DMS114 treated with DMSO at 0.1 percent for 48 hours (cell line): ENCODE measurements around the gene CD8A.
"Not testable (repeated sequence)": the region's sequence is repeated elsewhere in the genome, so short reads cannot be mapped to it uniquely, and the experiment has no call there.

Experiments used
- DNase-seq: peaks from one replicate; lab custom pipeline; 2025; ENCODE audit not compliant: unreplicated experiment; lab: John Stamatoyannopoulos, UW

Gene CD8A

DNA sequence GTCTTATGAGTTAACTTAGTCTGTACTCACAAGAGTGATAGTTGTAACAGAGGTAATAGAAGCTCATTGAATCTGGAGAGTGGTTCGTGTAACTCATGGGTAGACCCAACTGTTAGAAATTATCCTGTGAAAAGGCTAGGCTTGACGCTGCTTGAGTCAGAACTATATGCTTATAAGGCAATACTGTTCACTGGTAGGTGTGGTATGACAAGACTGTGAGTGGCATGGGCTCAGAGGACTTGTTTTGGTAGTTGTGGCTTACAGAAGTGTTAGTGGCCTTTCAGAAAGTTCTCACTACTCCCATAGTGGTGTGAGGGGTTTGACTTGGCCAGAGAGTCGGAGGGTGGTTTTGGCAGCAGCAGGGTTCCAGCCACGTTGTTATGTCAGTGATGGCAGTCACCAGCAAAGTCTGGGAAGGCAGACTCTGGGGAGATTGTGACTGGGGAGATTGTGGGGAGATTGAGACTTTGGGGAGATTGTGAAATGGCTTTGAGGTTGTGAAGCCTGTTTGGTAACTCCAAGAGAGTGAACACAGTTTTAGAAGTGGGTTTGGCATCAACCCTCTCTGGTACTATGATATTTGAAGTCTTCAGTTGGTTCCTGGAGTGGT, 48.7 kb downstream of the CD8A start:
- not testable (repeated sequence) for DNase-seq

DNA sequence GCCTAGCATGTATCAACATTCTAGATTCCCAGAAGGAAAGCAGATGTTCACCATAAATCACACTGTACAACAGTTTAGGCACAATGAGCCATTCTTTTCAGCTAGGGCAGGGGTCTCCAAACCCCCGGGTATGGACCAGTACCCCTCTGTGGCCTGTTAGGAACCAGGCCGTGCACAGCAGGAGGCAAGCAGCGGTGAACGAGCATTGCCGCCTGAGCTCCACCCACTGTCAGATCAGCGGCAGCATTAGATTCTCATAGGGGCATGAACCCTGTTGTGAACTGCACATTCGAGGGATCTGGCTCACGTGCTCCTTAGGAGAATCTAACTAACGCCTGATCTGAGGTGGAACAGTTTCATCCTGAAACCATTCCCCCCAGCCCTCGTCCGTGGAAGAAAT, 50.8 kb downstream of the CD8A start:
- DNase-seq = not testable (repeated sequence)

DNA sequence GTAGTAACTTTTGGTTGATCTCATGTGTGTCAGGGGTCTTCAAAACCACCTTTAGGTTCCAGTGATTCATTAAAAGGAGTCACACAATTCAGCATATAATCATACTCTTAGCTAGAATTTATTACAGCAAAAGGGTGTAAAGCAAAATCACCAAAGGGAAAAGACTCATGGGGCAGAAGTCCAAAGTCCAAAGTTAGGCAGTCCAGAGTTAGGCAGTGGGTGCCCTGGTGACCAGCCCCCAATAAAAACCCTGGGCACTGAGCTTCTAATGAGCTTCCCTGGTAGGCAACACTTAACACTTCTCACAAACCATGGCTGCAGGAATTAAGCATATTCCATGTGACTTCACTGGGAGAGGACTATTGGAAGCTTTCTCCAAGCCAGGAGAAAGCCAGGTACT, 51.2 kb downstream of the CD8A start:
- DNase-seq = not testable (repeated sequence)

GRCh38 chr2:86734896-86735295, 55.8 kb downstream of the CD8A start:
- DNase-seq = not testable (repeated sequence)
